IMR-90 (cell line): ENCODE data around the gene ALK. TPM values are rescaled to one million over a fixed set of nuclear protein-coding genes. Genes with fewer than 3 reads are reported as not detected.

ENCODE experiments used
- ATAC-seq: fragments of 200-7000 bp; cut with Tn5 transposase; 2 replicates; pipeline ENCODE4 v1.9.1; 2020; ENCODE audit warnings: low read depth, mild to moderate bottlenecking, moderate library complexity
- BruUV-seq: library from RNA; stranded (reverse); fragments of 400-500 nt; replicated peaks from 2 replicates; lab custom pipeline; 2021; lab: Mats Ljungman, UMichigan
- CTCF ChIA-PET: fragments of 300-600 bp; formaldehyde crosslinking; extraction: SDS; loops from one replicate; lab custom pipeline; 2021; ENCODE audit warnings: antibody characterized with exemption; lab: Yijun Ruan, JAX
- POLR2A ChIA-PET: fragments of 300-600 bp; sonication (Branson Sonifier 250); formaldehyde crosslinking; loops from one replicate; lab custom pipeline; 2022; ENCODE audit warnings: antibody characterized with exemption; ENCODE audit not compliant: unreplicated experiment; lab: Charles Lee
- DNase-seq: peaks from one replicate; pipeline ENCODE4 v3.0.0; 2013
- H2AFZ ChIP-seq: replicated peaks from 2 replicates; pipeline ENCODE3; 2013; ENCODE audit warnings: low read length, mild to moderate bottlenecking; ENCODE audit not compliant: poor library complexity
- H2AK5ac ChIP-seq: 2 replicates; pipeline ENCODE4 v1.6.1; 2013; ENCODE audit warnings: low read depth, low read length, inconsistent platforms
- H2AK9ac ChIP-seq: replicated peaks from 2 replicates; pipeline ENCODE3; 2013; ENCODE audit warnings: mild to moderate bottlenecking, low read depth, low read length, moderate library complexity; ENCODE audit not compliant: poor library complexity
- H2BK120ac ChIP-seq: 2 replicates; pipeline ENCODE4 v1.6.1; 2013; ENCODE audit warnings: low read depth, low read length, inconsistent platforms
- H2BK15ac ChIP-seq: 3 replicates; pipeline ENCODE4 v1.6.1; 2013; ENCODE audit warnings: low read depth, low read length, inconsistent platforms
- H2BK20ac ChIP-seq: 2 replicates; pipeline ENCODE4 v1.6.1; 2013; ENCODE audit warnings: low read depth, mild to moderate bottlenecking, inconsistent platforms, low read length, moderate library complexity
- H2BK5ac ChIP-seq: 2 replicates; pipeline ENCODE4 v1.6.1; 2013; ENCODE audit warnings: mild to moderate bottlenecking, low read depth, low read length, inconsistent platforms; ENCODE audit not compliant: poor library complexity, severe bottlenecking
- H3K14ac ChIP-seq: replicated peaks from 2 replicates; pipeline ENCODE4 v1.6.1; 2013; ENCODE audit warnings: low read depth, low read length, inconsistent platforms
- H3K18ac ChIP-seq: 2 replicates; pipeline ENCODE4 v1.6.1; 2013; ENCODE audit warnings: low read depth, low read length, control low read depth
- H3K23ac ChIP-seq: 2 replicates; pipeline ENCODE4 v1.6.1; 2013; ENCODE audit warnings: low read depth, low read length, inconsistent platforms
- H3K27ac ChIP-seq: 2 replicates; pipeline ENCODE4 v1.5.1; 2013; ENCODE audit warnings: mild to moderate bottlenecking, control low read depth, low read length; ENCODE audit not compliant: insufficient read depth
- H3K27me3 ChIP-seq: 2 replicates; pipeline ENCODE4 v1.6.1; 2013; ENCODE audit warnings: low read length; ENCODE audit not compliant: control insufficient read depth, insufficient read depth
- H3K36me3 ChIP-seq: 2 replicates; pipeline ENCODE4 v1.6.1; 2013; ENCODE audit warnings: low read length, mixed read lengths; ENCODE audit not compliant: control insufficient read depth, insufficient read depth
- H3K4ac ChIP-seq: 2 replicates; pipeline ENCODE4 v1.6.1; 2013; ENCODE audit warnings: low read depth, low read length, inconsistent platforms
- H3K4me1 ChIP-seq: 2 replicates; pipeline ENCODE4 v1.6.1; 2013; ENCODE audit warnings: low read length, mixed read lengths; ENCODE audit not compliant: control insufficient read depth, insufficient read depth
- H3K4me2 ChIP-seq: 2 replicates; pipeline ENCODE4 v1.6.1; 2013; ENCODE audit warnings: low read depth, mild to moderate bottlenecking, control low read depth, low read length, moderate library complexity
- H3K4me3 ChIP-seq: 2 replicates; pipeline ENCODE4 v1.5.1; 2013; ENCODE audit warnings: low read depth, mild to moderate bottlenecking, control low read depth, low read length, moderate library complexity; ENCODE audit not compliant: insufficient read depth
- H3K56ac ChIP-seq: 2 replicates; pipeline ENCODE4 v1.6.1; 2013; ENCODE audit warnings: low read length, inconsistent platforms; ENCODE audit not compliant: insufficient read depth; ENCODE audit errors: extremely low read depth
- H3K79me1 ChIP-seq, 2 experiments: 2 replicates each; pipeline ENCODE4 v1.6.1; 2013; ENCODE audit warnings: low read length in 2 of 2, inconsistent platforms in 1 of 2, low read depth in 1 of 2
- H3K9ac ChIP-seq: 2 replicates; pipeline ENCODE4 v1.6.1; 2013; ENCODE audit warnings: low read depth, low read length, control low read depth
- H3K9me1 ChIP-seq: 2 replicates; pipeline ENCODE4 v1.6.1; 2013; ENCODE audit warnings: low read length, inconsistent platforms; ENCODE audit not compliant: insufficient read depth
- H3K9me3 ChIP-seq: 2 replicates; pipeline ENCODE4 v1.6.1; 2013; ENCODE audit warnings: low read length; ENCODE audit not compliant: control insufficient read depth, insufficient read depth
- H4K20me1 ChIP-seq: 2 replicates; pipeline ENCODE4 v1.6.1; 2013; ENCODE audit warnings: low read length, inconsistent platforms; ENCODE audit not compliant: insufficient read depth
- H4K5ac ChIP-seq: 2 replicates; pipeline ENCODE4 v1.6.1; 2013; ENCODE audit warnings: mild to moderate bottlenecking, low read depth, low read length, control low read depth
- H4K8ac ChIP-seq, 2 experiments: 2 replicates each; pipeline ENCODE4 v1.6.1; 2013; ENCODE audit warnings: low read depth in 2 of 2, low read length in 2 of 2, control low read depth in 1 of 2, inconsistent platforms in 1 of 2
- H4K91ac ChIP-seq: 2 replicates; pipeline ENCODE4 v1.6.1; 2013; ENCODE audit warnings: low read depth, low read length, inconsistent platforms; ENCODE audit not compliant: insufficient read depth
- CEBPB ChIP-seq: IDR thresholded peaks from 2 replicates; pipeline ENCODE4 v1.6.1; 2012; ENCODE audit warnings: low read depth, low read length, improper control_type of control experiment
- CHD1 ChIP-seq: IDR thresholded peaks from 2 replicates; pipeline ENCODE4 v1.6.1; 2012; ENCODE audit warnings: low read depth, low read length, improper control_type of control experiment
- CTCF ChIP-seq: conservative IDR thresholded peaks from 2 replicates; pipeline ENCODE4 v1.5.1; 2012; ENCODE audit warnings: mild to moderate bottlenecking, low read depth, low read length, improper control_type of control experiment
- FOS ChIP-seq: fragments of 150-350 bp; IDR thresholded peaks from 2 replicates; pipeline ENCODE4 v1.6.1; 2016; ENCODE audit warnings: low read depth, low read length
- MAFK ChIP-seq: IDR thresholded peaks from 2 replicates; pipeline ENCODE4 v1.6.1; 2012; ENCODE audit warnings: low read depth, low read length, improper control_type of control experiment
- NFE2L2 ChIP-seq: fragments of 150-350 bp; IDR thresholded peaks from 2 replicates; pipeline ENCODE4 v1.6.1; 2016; ENCODE audit warnings: low read depth, mild to moderate bottlenecking, low read length
- POLR2A ChIP-seq: IDR thresholded peaks from 2 replicates; pipeline ENCODE4 v1.6.1; 2012; ENCODE audit warnings: mild to moderate bottlenecking, low read depth, low read length
- RAD21 ChIP-seq: IDR thresholded peaks from 2 replicates; pipeline ENCODE4 v1.6.1; 2012; ENCODE audit warnings: low read length, improper control_type of control experiment
- WGBS, 2 experiments: methylation state at CpG; one replicate each; pipeline versions ENCODE4 v1.1.5 to v1.1.7; 2013; ENCODE audit warnings: missing lambda C conversion rate in 2 of 2; ENCODE audit not compliant: insufficient read length in 1 of 2; ENCODE audit errors: extremely low coverage in 2 of 2; 5-methylcytosine and 5-hydroxymethylcytosine counted together
- dilution Hi-C: fragments of 300-500 bp; cut with HindIII; formaldehyde crosslinking; loops from one replicate; pipeline ENCODE4 v1.14.3; 2018; ENCODE audit warnings: low sequenced_read_pairs; ENCODE audit not compliant: unreplicated experiment
- in situ Hi-C: fragments of 300-500 bp; cut with MboI; formaldehyde crosslinking; loops from 3 replicates; pipeline ENCODE4 v1.14.3; 2019; ENCODE audit warnings: low sequenced_read_pairs, inconsistent platforms, mixed read lengths
- intact Hi-C: fragments of 100-400 bp; cut with micrococcal nuclease; formaldehyde crosslinking; loops from 2 replicates; pipeline ENCODE4 v1.10.0; 2022
- polyA plus RNA-seq, 3 experiments: library from polyadenylated mRNA; depleted of rRNA; stranded (reverse); fragments of >200 nt; gene quantifications; 2 replicates each; pipeline ENCODE4 v1.2.3, GENCODE V29; 2012; ENCODE audit warnings: low replicate concordance in 1 of 3
- total RNA-seq: library from RNA; depleted of rRNA; stranded (reverse); fragments of >200 nt; gene quantifications from 2 replicates; pipeline ENCODE4 v1.2.3, GENCODE V29; 2012
- TF ChIP-seq, protein P1 (sequence below): fragments of 150-350 bp; IDR thresholded peaks from 2 replicates; pipeline ENCODE4 v1.6.1; 2016; ENCODE audit warnings: low read depth, mild to moderate bottlenecking, low read length, moderate library complexity, borderline replicate concordance
- TF ChIP-seq, protein P2 (sequence below): fragments of 150-350 bp; IDR thresholded peaks from 2 replicates; pipeline ENCODE4 v1.6.1; 2017; ENCODE audit warnings: mild to moderate bottlenecking, antibody characterized with exemption, low read length, low read depth

ALK gene
- total and polyA plus RNA-seq, 2 of the 4 experiments (the other 2 are of a cell fraction) = not detected

DNA sequence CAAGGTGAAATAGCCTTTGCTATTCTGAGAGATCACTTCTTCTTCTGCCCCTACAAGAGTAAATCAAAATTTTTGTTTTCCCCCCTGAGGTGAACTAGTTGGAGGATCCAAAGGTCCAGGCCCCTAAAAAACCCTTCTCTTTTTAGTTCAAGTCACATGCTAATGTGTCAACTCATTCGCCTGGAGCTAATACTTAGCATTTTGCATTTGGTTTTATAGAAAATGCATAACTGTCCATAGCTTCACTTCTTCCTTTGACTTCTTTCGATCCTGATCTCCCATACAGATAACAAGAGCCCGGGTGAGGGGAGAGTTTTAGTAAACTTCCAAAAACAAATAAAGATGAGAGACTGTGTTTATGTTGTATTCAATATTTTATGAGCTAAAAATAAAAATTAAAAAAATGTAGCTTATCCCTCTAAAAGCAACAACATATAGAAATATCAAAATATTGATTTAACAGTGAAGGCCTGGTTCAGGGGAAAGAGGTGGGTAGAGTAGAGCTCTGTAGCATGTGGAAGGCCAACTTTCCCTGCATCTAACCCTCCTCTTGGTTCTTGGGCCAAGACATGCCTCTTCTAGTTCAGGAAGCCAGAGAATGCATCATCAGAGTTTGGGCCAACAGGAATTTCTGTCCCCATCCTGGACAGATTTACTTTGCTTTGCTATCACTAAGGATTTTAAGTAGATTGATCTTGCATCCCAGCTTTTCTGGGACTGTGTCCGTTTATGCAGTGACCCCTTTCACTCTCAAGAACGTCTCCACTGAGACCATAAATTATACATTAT is 333.8 kb downstream of the ALK start:
- no peaks in the 10 kb centered on the region for H3K27me3 ChIP-seq
- no peak overlapping the region for H3K4ac ChIP-seq
- DNase-seq = peak; percentile 15
- BruUV-seq = no TSS peak
- H3K27ac ChIP-seq = no peak overlapping the region
- no peak overlapping the region for H3K23ac ChIP-seq
- TF ChIP-seq, protein P1, sequence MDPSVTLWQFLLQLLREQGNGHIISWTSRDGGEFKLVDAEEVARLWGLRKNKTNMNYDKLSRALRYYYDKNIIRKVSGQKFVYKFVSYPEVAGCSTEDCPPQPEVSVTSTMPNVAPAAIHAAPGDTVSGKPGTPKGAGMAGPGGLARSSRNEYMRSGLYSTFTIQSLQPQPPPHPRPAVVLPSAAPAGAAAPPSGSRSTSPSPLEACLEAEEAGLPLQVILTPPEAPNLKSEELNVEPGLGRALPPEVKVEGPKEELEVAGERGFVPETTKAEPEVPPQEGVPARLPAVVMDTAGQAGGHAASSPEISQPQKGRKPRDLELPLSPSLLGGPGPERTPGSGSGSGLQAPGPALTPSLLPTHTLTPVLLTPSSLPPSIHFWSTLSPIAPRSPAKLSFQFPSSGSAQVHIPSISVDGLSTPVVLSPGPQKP = no peak
- TF ChIP-seq NFE2L2 (no peak), CEBPB (no peak), POLR2A (no peak), MAFK (no peak), CHD1 (no peak), CTCF (no peak), FOS (no peak), RAD21 (no peak)
- TF ChIP-seq, protein P2, sequence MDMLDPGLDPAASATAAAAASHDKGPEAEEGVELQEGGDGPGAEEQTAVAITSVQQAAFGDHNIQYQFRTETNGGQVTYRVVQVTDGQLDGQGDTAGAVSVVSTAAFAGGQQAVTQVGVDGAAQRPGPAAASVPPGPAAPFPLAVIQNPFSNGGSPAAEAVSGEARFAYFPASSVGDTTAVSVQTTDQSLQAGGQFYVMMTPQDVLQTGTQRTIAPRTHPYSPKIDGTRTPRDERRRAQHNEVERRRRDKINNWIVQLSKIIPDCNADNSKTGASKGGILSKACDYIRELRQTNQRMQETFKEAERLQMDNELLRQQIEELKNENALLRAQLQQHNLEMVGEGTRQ = no peak
- H3K9me1 ChIP-seq = no peaks in the 10 kb centered on the region
- dilution Hi-C loops (no loop called here), in situ Hi-C loops (no loop called here), intact Hi-C loops (no loop called here)
- H4K8ac ChIP-seq = no peak overlapping the region
- H3K9ac ChIP-seq = no peak overlapping the region
- H3K56ac ChIP-seq = no peak overlapping the region
- no peak overlapping the region for H3K14ac ChIP-seq
- H2AK5ac ChIP-seq = no peak overlapping the region
- no peak for ATAC-seq
- H3K4me2 ChIP-seq = no peak overlapping the region
- H2BK15ac ChIP-seq = 0 out of 3 replicates have a peak overlapping the region, but pooled peaks have one; percentile 58
- no CpG with 5 or more reads among the region's 5 CpGs for WGBS, 2 experiments
- ChIA-PET CTCF (interaction anchor here (0.8 kb wide), 1 partner anchor 31 kb away, joined by 6 read pairs; no protein-coding TSS in a partner anchor), POLR2A (no interaction called here)
- no peaks in the 10 kb centered on the region for H3K4me1 ChIP-seq
- H4K5ac ChIP-seq = no peak overlapping the region
- no peak overlapping the region for H2BK5ac ChIP-seq
- H2AK9ac ChIP-seq = no peak overlapping the region
- no peaks in the 10 kb centered on the region for H3K9me3 ChIP-seq
- H3K4me3 ChIP-seq = no peak overlapping the region
- H4K20me1 ChIP-seq = no peaks in the 10 kb centered on the region
- H3K18ac ChIP-seq = no peak overlapping the region
- no peaks in the 10 kb centered on the region for H3K79me1 ChIP-seq
- no peak overlapping the region for H2BK120ac ChIP-seq
- no peak overlapping the region for H2AFZ ChIP-seq
- H3K36me3 ChIP-seq = no peaks in the 10 kb centered on the region
- H4K91ac ChIP-seq = no peak overlapping the region
- H2BK20ac ChIP-seq = no peak overlapping the region
